Measurements from ENCODE around the gene ZCCHC7.

ZCCHC7 gene

GRCh38 chr9:37192803-37193202 is 72.4 kb downstream of the ZCCHC7 start:
- TF ChIP-seq POLR2AphosphoS5 (IDR thresholded peaks at IDR 0.05; ENCODE audit: low read depth, low read length) (no peak), SIN3A (IDR thresholded peaks at IDR 0.05; ENCODE audit: borderline replicate concordance, insufficient read depth, low read length) (no peak), FOXP2 (optimal IDR thresholded peaks at IDR 0.05; ENCODE audit: borderline replicate concordance, extremely low read depth, extremely low read length, insufficient read depth) (no peak), REST (IDR thresholded peaks at IDR 0.05; ENCODE audit: insufficient read depth in 1 of 2, low read depth in 2 of 2, low read length in 2 of 2) (no peak)

- TF ChIP-seq REST (IDR thresholded peaks at IDR 0.05; ENCODE audit: insufficient read depth in 1 of 2, low read depth in 2 of 2, low read length in 2 of 2) (no peak; a peak in 1 of 4 replicates), FOXP2 (optimal IDR thresholded peaks at IDR 0.05; ENCODE audit: borderline replicate concordance, extremely low read depth, extremely low read length, insufficient read depth) (no peak), TAF1 (IDR thresholded peaks at IDR 0.05; ENCODE audit: borderline replicate concordance, insufficient read depth, low read length) (no peak), SIN3A (IDR thresholded peaks at IDR 0.05; ENCODE audit: borderline replicate concordance, insufficient read depth, low read length) (no peak), POLR2AphosphoS5 (IDR thresholded peaks at IDR 0.05; ENCODE audit: low read depth, low read length) (no peak)
Observed at GRCh38 chr9:37197158-37198038, 77.0 kb downstream of the ZCCHC7 start.

DNA sequence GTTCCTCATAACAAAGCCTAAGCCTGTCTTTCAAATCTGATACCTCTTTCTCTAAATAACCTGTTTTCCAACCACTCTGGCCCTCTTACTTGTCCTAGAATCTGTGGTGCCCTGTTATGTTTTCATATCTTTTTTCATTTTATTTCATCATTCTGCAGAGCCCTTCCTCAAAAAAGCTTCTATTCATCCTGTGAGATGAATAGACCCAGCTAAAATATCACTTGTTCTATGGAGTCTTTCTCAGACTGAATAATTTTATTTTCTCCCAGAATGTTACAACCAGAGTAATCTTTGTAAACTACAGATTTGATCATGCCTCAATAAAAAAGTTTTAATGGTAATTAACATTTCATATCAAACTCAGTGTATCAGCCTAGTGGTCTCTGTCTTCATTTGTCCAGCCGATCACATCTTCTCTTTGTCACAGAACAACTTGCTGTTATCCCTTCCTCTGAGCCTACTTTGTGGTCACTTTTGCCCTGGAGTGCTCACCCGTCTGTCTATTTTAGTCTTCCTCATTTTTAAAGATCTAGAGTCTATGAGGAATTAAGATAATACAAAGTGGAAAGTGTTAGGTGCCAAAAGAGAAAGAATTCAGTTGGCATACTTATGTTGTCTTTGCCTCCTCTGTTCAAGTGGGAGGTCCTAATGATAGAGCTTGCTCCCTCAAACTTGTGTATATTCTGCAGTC is 77.8 kb downstream of the ZCCHC7 start:
- TF ChIP-seq FOXP2 (optimal IDR thresholded peaks at IDR 0.05; ENCODE audit: borderline replicate concordance, extremely low read depth, extremely low read length, insufficient read depth) (no peak), TAF1 (IDR thresholded peaks at IDR 0.05; ENCODE audit: borderline replicate concordance, insufficient read depth, low read length) (no peak), REST (IDR thresholded peaks at IDR 0.05; ENCODE audit: insufficient read depth in 1 of 2, low read depth in 2 of 2, low read length in 2 of 2) (no peak), SIN3A (IDR thresholded peaks at IDR 0.05; ENCODE audit: borderline replicate concordance, insufficient read depth, low read length) (no peak), POLR2AphosphoS5 (IDR thresholded peaks at IDR 0.05; ENCODE audit: low read depth, low read length) (no peak)

- no peak for TF ChIP-seq TAF1 (IDR thresholded peaks at IDR 0.05; ENCODE audit: borderline replicate concordance, insufficient read depth, low read length)
- TF ChIP-seq POLR2AphosphoS5 (IDR thresholded peaks at IDR 0.05; ENCODE audit: low read depth, low read length): no peak
- no peak for TF ChIP-seq REST (IDR thresholded peaks at IDR 0.05; ENCODE audit: insufficient read depth in 1 of 2, low read depth in 2 of 2, low read length in 2 of 2)
- no peak for TF ChIP-seq FOXP2 (optimal IDR thresholded peaks at IDR 0.05; ENCODE audit: borderline replicate concordance, extremely low read depth, extremely low read length, insufficient read depth)
- no peak for TF ChIP-seq SIN3A (IDR thresholded peaks at IDR 0.05; ENCODE audit: borderline replicate concordance, insufficient read depth, low read length)
Observed at GRCh38 chr9:37198831-37199230, 78.5 kb downstream of the ZCCHC7 start.

Data from PFSK-1 (cell line).